Measurements from ENCODE around the gene ATXN1.

DNA sequence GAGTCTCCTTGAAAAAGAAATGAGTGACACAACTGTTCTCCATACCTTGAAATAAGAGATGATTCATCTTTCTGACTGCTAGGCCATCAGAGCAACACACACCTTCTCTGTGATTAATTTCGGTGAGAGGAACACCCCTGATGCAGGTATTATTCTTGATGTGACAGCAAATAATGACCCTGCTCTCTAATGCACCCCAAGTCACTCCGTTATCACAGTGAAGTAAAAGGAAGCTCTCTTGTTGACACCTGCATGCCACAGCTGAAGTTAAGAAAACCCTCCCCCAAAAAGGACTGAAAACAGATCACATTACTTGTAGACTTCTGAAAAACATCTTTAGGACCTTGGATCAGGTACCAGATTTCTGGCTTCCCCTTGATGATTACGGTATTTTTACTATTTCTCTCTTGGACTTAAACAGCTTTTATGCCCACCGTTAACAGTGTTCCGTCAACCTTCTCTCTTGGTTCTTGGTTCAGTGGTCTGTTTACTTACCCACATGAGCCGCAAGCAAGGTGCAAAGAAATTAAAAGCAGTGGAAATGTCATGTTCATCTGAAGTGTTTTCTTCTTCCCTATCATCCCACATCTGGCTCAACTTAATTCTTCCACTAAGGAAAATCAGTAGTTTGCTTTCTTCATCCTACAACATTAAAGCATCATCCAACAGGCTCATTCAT is 273.1 kb downstream of the ATXN1 start:
- TF ChIP-seq, protein P1, sequence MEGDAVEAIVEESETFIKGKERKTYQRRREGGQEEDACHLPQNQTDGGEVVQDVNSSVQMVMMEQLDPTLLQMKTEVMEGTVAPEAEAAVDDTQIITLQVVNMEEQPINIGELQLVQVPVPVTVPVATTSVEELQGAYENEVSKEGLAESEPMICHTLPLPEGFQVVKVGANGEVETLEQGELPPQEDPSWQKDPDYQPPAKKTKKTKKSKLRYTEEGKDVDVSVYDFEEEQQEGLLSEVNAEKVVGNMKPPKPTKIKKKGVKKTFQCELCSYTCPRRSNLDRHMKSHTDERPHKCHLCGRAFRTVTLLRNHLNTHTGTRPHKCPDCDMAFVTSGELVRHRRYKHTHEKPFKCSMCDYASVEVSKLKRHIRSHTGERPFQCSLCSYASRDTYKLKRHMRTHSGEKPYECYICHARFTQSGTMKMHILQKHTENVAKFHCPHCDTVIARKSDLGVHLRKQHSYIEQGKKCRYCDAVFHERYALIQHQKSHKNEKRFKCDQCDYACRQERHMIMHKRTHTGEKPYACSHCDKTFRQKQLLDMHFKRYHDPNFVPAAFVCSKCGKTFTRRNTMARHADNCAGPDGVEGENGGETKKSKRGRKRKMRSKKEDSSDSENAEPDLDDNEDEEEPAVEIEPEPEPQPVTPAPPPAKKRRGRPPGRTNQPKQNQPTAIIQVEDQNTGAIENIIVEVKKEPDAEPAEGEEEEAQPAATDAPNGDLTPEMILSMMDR (conservative IDR thresholded peaks at IDR 0.05; ENCODE audit: low read depth, low read length), result no peak
- no peak for TF ChIP-seq EZH2phosphoT487 (IDR thresholded peaks at IDR 0.05; ENCODE audit: borderline replicate concordance, low read length)

Data from PC-3 (cell line).